ENCODE data around the gene PPP3R1.
A peak's percentile ranks its signal among the peaks of the same experiment; 100 is the strongest.

Gene PPP3R1

DNA sequence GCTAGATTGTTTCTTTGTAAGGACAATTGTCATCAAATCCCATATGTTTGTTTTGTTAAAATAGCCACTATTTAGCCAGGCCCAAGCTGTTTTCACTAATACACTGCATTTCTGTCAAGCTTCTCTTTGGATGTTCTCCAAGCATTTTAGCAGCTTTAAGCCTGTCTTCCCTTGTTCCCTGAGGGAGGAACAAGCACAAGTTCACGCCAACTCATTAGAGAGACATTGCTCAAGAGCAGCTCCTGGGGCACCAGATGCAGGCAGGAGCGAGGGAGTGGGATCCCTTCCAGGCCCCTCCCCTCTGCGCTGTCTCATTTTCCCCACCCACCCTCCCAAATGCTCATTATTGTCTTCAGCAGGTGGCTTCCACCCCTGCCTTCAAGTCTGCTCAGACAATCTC is 32.6 kb upstream of the PPP3R1 start:
- H3K27me3 ChIP-seq (ENCODE audit: control insufficient read depth in 1 of 2, insufficient read depth in 2 of 2, low read length in 2 of 2): no peaks in the 10 kb centered on the region
- H3K4me3 ChIP-seq (ENCODE audit: low read length in 2 of 2): no peak overlapping the region
- H3K4me1 ChIP-seq (ENCODE audit: control insufficient read depth, insufficient read depth, low read length): peaks cover 4% of the 10 kb centered on the region
- H3K36me3 ChIP-seq (ENCODE audit: control insufficient read depth in 2 of 2, insufficient read depth in 2 of 2, low read length in 2 of 2): no peaks in the 10 kb centered on the region
- H3K9ac ChIP-seq (ENCODE audit: low read length in 2 of 2): no peak overlapping the region
- no peaks in the 10 kb centered on the region for H3K9me3 ChIP-seq (ENCODE audit: control insufficient read depth in 2 of 2, low read length in 2 of 2)
- H3K27ac ChIP-seq (ENCODE audit: low read length): no peak overlapping the region

DNA sequence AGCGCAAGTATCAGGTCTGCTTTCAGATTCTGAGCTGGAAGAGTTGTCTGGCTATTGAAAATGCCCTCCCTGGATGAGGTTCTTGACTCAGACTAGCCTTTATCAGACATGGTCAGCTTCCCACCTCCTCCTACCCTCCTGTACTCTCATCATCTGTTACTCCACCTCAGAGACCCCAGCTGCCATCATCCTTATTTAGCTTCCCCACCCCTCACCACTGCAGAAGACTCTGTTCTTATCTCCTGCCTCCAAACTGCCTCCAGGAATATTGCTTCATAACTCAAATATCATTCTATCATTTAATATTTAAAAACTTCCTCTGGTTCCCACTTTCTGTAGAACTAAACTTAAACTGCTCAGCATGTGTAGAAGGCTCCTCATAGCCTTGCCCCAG is 31.1 kb upstream of the PPP3R1 start:
- Histone ChIP-seq H3K4me1 (ENCODE audit: control insufficient read depth, insufficient read depth, low read length) (peaks cover 4% of the 10 kb centered on the region), H3K36me3 (ENCODE audit: control insufficient read depth in 2 of 2, insufficient read depth in 2 of 2, low read length in 2 of 2) (no peaks in the 10 kb centered on the region), H3K27me3 (ENCODE audit: control insufficient read depth in 1 of 2, insufficient read depth in 2 of 2, low read length in 2 of 2) (no peaks in the 10 kb centered on the region), H3K4me3 (ENCODE audit: low read length in 2 of 2) (no peak overlapping the region), H3K9ac (ENCODE audit: low read length in 2 of 2) (no peak overlapping the region), H3K27ac (ENCODE audit: low read length) (no peak overlapping the region), H3K9me3 (ENCODE audit: control insufficient read depth in 2 of 2, low read length in 2 of 2) (no peaks in the 10 kb centered on the region)

DNA sequence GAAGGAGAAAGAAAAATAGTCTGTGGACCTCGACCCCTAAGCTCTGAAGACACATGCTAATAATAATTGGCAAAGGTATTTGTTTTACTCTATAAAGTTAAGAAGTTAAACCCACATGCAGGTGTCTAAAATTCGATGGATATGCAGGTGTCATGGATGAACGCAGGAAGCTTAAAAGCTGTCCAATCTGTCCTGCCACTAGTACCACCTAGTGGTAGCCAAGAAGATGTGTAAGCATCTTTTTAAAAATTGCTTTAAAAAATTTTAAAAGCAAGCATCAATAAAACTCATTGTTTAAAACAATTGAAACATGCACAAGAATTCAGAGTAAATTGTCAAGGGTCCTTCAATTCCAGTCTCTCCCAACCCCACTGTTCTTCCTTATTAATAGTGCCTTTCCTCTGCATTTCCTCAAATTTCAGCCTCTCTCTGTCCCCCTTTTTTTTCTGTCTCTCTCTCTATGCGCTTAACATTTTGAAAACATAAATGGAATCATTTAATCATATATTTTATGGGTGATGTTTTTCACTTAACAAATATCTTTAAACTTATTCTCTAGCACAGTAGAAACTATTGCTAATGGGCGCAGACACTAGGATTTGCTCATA is 30.6 kb upstream of the PPP3R1 start:
- Histone ChIP-seq H3K9me3 (ENCODE audit: control insufficient read depth in 2 of 2, low read length in 2 of 2) (no peaks in the 10 kb centered on the region), H3K27me3 (ENCODE audit: control insufficient read depth in 1 of 2, insufficient read depth in 2 of 2, low read length in 2 of 2) (no peaks in the 10 kb centered on the region), H3K4me3 (ENCODE audit: low read length in 2 of 2) (no peak overlapping the region), H3K9ac (ENCODE audit: low read length in 2 of 2) (no peak overlapping the region), H3K4me1 (ENCODE audit: control insufficient read depth, insufficient read depth, low read length) (peaks cover 4% of the 10 kb centered on the region), H3K27ac (ENCODE audit: low read length) (no peak overlapping the region), H3K36me3 (ENCODE audit: control insufficient read depth in 2 of 2, insufficient read depth in 2 of 2, low read length in 2 of 2) (no peaks in the 10 kb centered on the region)

DNA sequence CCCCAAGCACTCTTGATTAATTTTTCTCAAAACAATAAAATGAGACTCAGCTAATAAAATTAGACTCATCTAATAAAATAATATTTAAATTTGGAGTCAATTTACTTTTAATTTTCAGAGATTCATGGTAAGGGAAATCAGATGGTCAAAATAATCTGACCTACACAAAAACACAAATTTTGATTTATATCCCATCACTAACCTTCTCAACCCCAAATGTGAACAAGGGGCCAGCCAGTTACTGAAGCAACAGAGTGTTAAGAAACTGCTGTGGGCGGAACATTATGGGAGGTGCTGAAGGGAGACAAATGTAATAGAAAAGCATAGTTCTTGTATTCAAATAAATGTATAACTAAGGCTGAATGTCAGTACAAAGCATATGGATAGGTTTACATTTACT is 28.5 kb upstream of the PPP3R1 start:
- Histone ChIP-seq H3K27me3 (ENCODE audit: control insufficient read depth in 1 of 2, insufficient read depth in 2 of 2, low read length in 2 of 2) (no peaks in the 10 kb centered on the region), H3K9me3 (ENCODE audit: control insufficient read depth in 2 of 2, low read length in 2 of 2) (no peaks in the 10 kb centered on the region), H3K27ac (ENCODE audit: low read length) (no peak overlapping the region), H3K4me1 (ENCODE audit: control insufficient read depth, insufficient read depth, low read length) (no peaks in the 10 kb centered on the region), H3K4me3 (ENCODE audit: low read length in 2 of 2) (no peak overlapping the region), H3K36me3 (ENCODE audit: control insufficient read depth in 2 of 2, insufficient read depth in 2 of 2, low read length in 2 of 2) (no peaks in the 10 kb centered on the region), H3K9ac (ENCODE audit: low read length in 2 of 2) (no peak overlapping the region)

DNA sequence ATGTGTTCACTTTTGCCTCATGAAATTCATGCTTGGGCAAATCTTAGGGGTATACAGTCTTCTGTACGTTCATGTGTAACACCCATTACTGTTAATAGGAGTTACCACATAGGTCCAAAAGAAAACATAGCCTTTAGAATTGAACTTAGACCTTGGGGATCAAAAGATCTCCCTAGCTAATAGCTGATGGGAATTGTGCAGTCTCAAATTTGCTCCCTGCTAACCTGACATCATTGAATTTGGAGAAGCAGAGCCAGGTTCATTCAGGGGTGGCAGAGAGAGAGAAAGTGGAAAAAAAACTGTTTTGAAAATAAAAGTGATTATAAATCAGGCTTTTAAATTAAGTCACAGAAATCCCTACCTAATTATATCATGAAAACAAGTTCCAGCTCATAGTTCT is 28.0 kb upstream of the PPP3R1 start:
- no peaks in the 10 kb centered on the region for H3K9me3 ChIP-seq (ENCODE audit: control insufficient read depth in 2 of 2, low read length in 2 of 2)
- H3K9ac ChIP-seq (ENCODE audit: low read length in 2 of 2): no peak overlapping the region
- no peak overlapping the region for H3K4me3 ChIP-seq (ENCODE audit: low read length in 2 of 2)
- no peaks in the 10 kb centered on the region for H3K36me3 ChIP-seq (ENCODE audit: control insufficient read depth in 2 of 2, insufficient read depth in 2 of 2, low read length in 2 of 2)
- no peaks in the 10 kb centered on the region for H3K27me3 ChIP-seq (ENCODE audit: control insufficient read depth in 1 of 2, insufficient read depth in 2 of 2, low read length in 2 of 2)
- no peaks in the 10 kb centered on the region for H3K4me1 ChIP-seq (ENCODE audit: control insufficient read depth, insufficient read depth, low read length)
- H3K27ac ChIP-seq (ENCODE audit: low read length): no peak overlapping the region

DNA sequence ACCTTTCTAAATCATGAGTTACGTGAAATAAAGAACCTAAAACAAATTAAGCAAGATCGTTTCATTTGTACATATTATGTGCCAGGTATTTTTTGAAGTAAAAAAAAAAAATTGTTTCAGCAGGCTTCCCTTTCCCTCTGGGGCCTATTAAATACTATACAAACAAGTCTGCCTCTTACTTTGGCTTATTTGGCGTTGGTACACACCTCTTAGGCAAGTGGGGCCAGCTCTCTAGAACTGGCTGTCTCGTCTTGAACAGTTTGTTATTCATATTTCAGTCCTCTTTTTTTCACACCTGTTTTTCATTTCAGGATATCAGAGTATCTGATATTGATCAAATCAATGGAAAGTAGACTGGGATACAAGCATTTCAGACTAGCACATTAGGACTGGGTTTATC is 27.4 kb upstream of the PPP3R1 start:
- no peaks in the 10 kb centered on the region for H3K36me3 ChIP-seq (ENCODE audit: control insufficient read depth in 2 of 2, insufficient read depth in 2 of 2, low read length in 2 of 2)
- H3K4me3 ChIP-seq (ENCODE audit: low read length in 2 of 2): no peak overlapping the region
- no peaks in the 10 kb centered on the region for H3K4me1 ChIP-seq (ENCODE audit: control insufficient read depth, insufficient read depth, low read length)
- no peak overlapping the region for H3K27ac ChIP-seq (ENCODE audit: low read length)
- H3K27me3 ChIP-seq (ENCODE audit: control insufficient read depth in 1 of 2, insufficient read depth in 2 of 2, low read length in 2 of 2): no peaks in the 10 kb centered on the region
- H3K9me3 ChIP-seq (ENCODE audit: control insufficient read depth in 2 of 2, low read length in 2 of 2): no peaks in the 10 kb centered on the region
- no peak overlapping the region for H3K9ac ChIP-seq (ENCODE audit: low read length in 2 of 2)

DNA sequence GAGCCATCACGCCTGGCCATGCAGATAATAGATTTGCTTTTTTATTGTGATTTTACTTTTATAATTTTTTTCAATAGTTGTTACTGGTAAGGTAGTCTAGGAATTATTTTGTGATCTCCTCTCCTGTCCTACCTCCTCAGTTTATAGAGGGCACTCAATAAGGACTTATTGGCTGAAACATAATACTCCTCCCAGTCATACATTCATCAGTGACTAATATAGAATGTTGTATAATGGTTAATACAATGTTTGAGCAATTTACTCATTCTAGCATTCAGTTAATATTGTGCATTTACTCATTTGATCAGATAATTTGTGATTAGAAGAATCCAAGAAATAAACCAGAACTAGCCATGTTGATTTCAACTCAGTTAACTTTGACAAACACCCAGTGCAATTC is 25.8 kb upstream of the PPP3R1 start:
- Histone ChIP-seq H3K9me3 (ENCODE audit: control insufficient read depth in 2 of 2, low read length in 2 of 2) (no peaks in the 10 kb centered on the region), H3K9ac (ENCODE audit: low read length in 2 of 2) (no peak overlapping the region), H3K36me3 (ENCODE audit: control insufficient read depth in 2 of 2, insufficient read depth in 2 of 2, low read length in 2 of 2) (no peaks in the 10 kb centered on the region), H3K27me3 (ENCODE audit: control insufficient read depth in 1 of 2, insufficient read depth in 2 of 2, low read length in 2 of 2) (no peaks in the 10 kb centered on the region), H3K4me1 (ENCODE audit: control insufficient read depth, insufficient read depth, low read length) (no peaks in the 10 kb centered on the region), H3K4me3 (ENCODE audit: low read length in 2 of 2) (no peak overlapping the region), H3K27ac (ENCODE audit: low read length) (no peak overlapping the region)

DNA sequence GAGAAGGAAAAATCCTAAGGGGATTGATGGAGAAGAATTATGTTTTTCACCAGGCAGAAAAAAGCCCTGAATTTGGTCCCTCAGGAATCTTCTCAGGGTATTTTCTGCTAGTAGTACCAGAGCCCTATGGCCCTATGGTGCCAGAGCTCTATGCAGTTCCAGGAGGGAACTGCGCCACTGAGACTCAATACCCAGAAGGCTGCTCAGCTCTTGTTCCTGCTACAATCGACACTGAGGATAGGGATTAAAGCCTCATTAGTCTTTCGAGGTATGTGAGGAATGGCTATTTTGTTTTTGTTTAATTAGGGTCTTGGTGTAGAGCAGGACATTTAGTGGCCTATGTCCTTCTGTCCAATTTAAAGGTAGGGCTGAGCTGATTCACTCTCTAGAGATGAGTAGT is 21.7 kb upstream of the PPP3R1 start:
- Histone ChIP-seq H3K9me3 (ENCODE audit: control insufficient read depth in 2 of 2, low read length in 2 of 2) (no peaks in the 10 kb centered on the region), H3K9ac (ENCODE audit: low read length in 2 of 2) (no peak overlapping the region), H3K4me1 (ENCODE audit: control insufficient read depth, insufficient read depth, low read length) (no peaks in the 10 kb centered on the region), H3K4me3 (ENCODE audit: low read length in 2 of 2) (no peak overlapping the region), H3K27ac (ENCODE audit: low read length) (no peak overlapping the region), H3K36me3 (ENCODE audit: control insufficient read depth in 2 of 2, insufficient read depth in 2 of 2, low read length in 2 of 2) (no peaks in the 10 kb centered on the region), H3K27me3 (ENCODE audit: control insufficient read depth in 1 of 2, insufficient read depth in 2 of 2, low read length in 2 of 2) (no peaks in the 10 kb centered on the region)

DNA sequence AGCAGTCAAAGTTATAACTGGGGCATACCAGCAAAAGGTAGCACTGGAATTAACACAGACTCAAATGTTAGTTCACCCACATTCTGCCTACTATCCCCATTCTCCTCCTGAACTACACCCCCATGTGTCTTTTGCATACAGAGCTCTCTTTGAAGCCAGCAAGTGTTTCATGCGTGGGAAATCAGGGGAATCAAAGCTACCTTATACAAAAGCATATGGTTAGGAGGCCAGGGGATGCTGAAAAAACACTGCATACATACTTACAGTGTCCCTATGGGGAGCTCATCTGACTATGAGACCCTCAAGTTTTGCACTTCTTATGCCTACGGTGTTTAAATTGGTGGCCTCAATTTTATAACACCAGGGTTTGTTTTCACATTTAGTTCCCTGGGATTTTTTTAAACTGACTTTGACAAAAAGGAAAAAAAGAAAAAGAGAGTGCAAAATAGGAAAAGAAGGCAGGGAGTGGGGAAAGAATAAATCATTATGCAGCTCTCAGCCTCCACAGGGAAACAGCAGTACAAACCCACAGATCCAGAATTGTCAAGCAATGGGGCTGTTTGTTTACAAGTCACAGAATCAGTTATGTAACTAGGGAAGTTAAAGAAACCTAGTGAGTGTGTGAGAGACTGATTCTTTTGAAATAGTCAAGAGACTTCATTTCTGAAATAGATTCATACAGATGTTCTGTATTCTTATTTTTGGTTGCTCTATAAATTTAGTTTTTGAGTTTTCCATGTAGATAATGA is 20.1 kb upstream of the PPP3R1 start:
- Histone ChIP-seq H3K36me3 (ENCODE audit: control insufficient read depth in 2 of 2, insufficient read depth in 2 of 2, low read length in 2 of 2) (no peaks in the 10 kb centered on the region), H3K27ac (ENCODE audit: low read length) (no peak overlapping the region), H3K9ac (ENCODE audit: low read length in 2 of 2) (peak overlapping the region in 1 of 2 donors; percentile 1), H3K4me1 (ENCODE audit: control insufficient read depth, insufficient read depth, low read length) (no peaks in the 10 kb centered on the region), H3K4me3 (ENCODE audit: low read length in 2 of 2) (no peak overlapping the region), H3K27me3 (ENCODE audit: control insufficient read depth in 1 of 2, insufficient read depth in 2 of 2, low read length in 2 of 2) (no peaks in the 10 kb centered on the region), H3K9me3 (ENCODE audit: control insufficient read depth in 2 of 2, low read length in 2 of 2) (no peaks in the 10 kb centered on the region)

DNA sequence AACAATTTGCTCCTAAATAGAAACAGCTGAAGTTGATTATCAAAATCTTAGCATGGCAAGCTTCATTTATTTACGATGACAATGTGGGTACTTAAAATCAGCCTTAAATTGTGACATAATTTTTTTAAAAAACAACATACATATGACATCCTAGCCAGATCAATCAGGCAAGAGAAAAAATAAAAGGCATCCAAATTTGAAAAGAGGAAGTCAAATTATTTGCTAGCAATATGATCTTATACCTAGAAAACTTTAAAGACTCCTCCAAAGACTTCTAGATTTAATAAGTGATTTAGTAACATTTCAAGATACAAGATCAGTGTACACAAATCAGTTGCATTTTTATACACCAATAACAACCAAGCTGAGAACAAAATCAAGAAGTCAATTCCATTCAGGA is 14.3 kb upstream of the PPP3R1 start:
- Histone ChIP-seq H3K9ac (ENCODE audit: low read length in 2 of 2) (no peak overlapping the region), H3K9me3 (ENCODE audit: control insufficient read depth in 2 of 2, low read length in 2 of 2) (no peaks in the 10 kb centered on the region), H3K4me1 (ENCODE audit: control insufficient read depth, insufficient read depth, low read length) (no peaks in the 10 kb centered on the region), H3K4me3 (ENCODE audit: low read length in 2 of 2) (no peak overlapping the region), H3K27ac (ENCODE audit: low read length) (no peak overlapping the region), H3K27me3 (ENCODE audit: control insufficient read depth in 1 of 2, insufficient read depth in 2 of 2, low read length in 2 of 2) (no peaks in the 10 kb centered on the region), H3K36me3 (ENCODE audit: control insufficient read depth in 2 of 2, insufficient read depth in 2 of 2, low read length in 2 of 2) (no peaks in the 10 kb centered on the region)

DNA sequence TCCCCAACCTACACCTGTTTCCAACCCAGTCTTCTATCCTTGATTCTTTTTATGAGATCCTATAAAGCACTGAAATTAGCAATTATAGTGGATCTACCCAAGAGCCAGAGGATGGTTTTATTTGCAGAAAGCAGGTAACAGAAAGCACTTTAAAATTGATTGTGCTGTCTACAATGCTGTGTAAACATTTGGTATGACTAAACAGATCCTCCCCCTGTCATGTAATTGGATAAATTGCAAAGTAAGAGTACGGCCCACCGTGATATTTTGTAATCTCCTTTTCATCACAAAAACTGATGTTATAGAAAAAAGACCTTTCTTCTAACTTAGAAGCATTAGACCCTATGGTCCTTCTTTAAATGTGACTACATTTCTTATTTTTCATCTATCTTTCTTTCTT is 11.3 kb upstream of the PPP3R1 start:
- Histone ChIP-seq H3K27ac (ENCODE audit: low read length) (no peak overlapping the region), H3K4me1 (ENCODE audit: control insufficient read depth, insufficient read depth, low read length) (no peaks in the 10 kb centered on the region), H3K9me3 (ENCODE audit: control insufficient read depth in 2 of 2, low read length in 2 of 2) (no peaks in the 10 kb centered on the region), H3K36me3 (ENCODE audit: control insufficient read depth in 2 of 2, insufficient read depth in 2 of 2, low read length in 2 of 2) (no peaks in the 10 kb centered on the region), H3K9ac (ENCODE audit: low read length in 2 of 2) (no peak overlapping the region), H3K27me3 (ENCODE audit: control insufficient read depth in 1 of 2, insufficient read depth in 2 of 2, low read length in 2 of 2) (no peaks in the 10 kb centered on the region), H3K4me3 (ENCODE audit: low read length in 2 of 2) (no peak overlapping the region)
